Measurements from ENCODE around the gene C19orf25.
A peak's percentile ranks its signal among the peaks of the same experiment; 100 is the strongest.
"Not testable (repeated sequence)": the region's sequence is repeated elsewhere in the genome, so short reads cannot be mapped to it uniquely, and the experiment has no call there.

Gene C19orf25

GRCh38 chr19:1445932-1446712 is 32.9 kb downstream of the C19orf25 start:
- DNase-seq, result peak in 1 of 2 experiments; percentile 59

- DNase-seq, result peak in 1 of 2 experiments; percentile 59
Measured at GRCh38 chr19:1445185-1445931, 33.7 kb downstream of the C19orf25 start.

GRCh38 chr19:1441677-1442438 is 37.2 kb downstream of the C19orf25 start:
- DNase-seq, result no peak

- no peak for DNase-seq
Measured at GRCh38 chr19:1441022-1441426, 38.0 kb downstream of the C19orf25 start.

GRCh38 chr19:1440418-1440801 is 38.6 kb downstream of the C19orf25 start:
- no peak for DNase-seq

- not testable (repeated sequence) for DNase-seq
Measured at GRCh38 chr19:1439525-1440417, 39.2 kb downstream of the C19orf25 start.

GRCh38 chr19:1438933-1439354 is 40.1 kb downstream of the C19orf25 start:
- no peak for DNase-seq

GRCh38 chr19:1438035-1438932 is 40.7 kb downstream of the C19orf25 start, which contains the start of gene RPS15:
Gene RPS15, plus strand, starts transcription at chr19:1438396. Its CDS starts 30 bp downstream, at chr19:1438426.
- DNase-seq, result peak; percentile 89 to 94

- DNase-seq, result no peak
Measured at GRCh38 chr19:1437609-1438008, 41.4 kb downstream of the C19orf25 start.

GRCh38 chr19:1435378-1435989 is 43.5 kb downstream of the C19orf25 start:
- DNase-seq, result no peak

GRCh38 chr19:1434577-1435060 is 44.4 kb downstream of the C19orf25 start:
- no peak for DNase-seq

- no peak for DNase-seq
Measured at GRCh38 chr19:1434040-1434366, 45.0 kb downstream of the C19orf25 start.

GRCh38 chr19:1433119-1434039 is 45.6 kb downstream of the C19orf25 start:
- DNase-seq, result no peak

GRCh38 chr19:1432507-1432887 is 46.5 kb downstream of the C19orf25 start:
- no peak for DNase-seq

GRCh38 chr19:1431759-1432506 is 47.1 kb downstream of the C19orf25 start:
- DNase-seq, result no peak

GRCh38 chr19:1430246-1430645 is 48.8 kb downstream of the C19orf25 start:
- DNase-seq, result no peak

GRCh38 chr19:1429750-1430149 is 49.3 kb downstream of the C19orf25 start:
- DNase-seq, result no peak

GRCh38 chr19:1428738-1429391 is 50.1 kb downstream of the C19orf25 start:
- no peak for DNase-seq
